GM23248 (cell line): Measurements from ENCODE around the gene ATP9A.

Experiments
- EZH2 ChIP-seq: fragments of 200-600 bp; sonication (generic); IDR thresholded peaks from 2 replicates; pipeline ENCODE4 v1.6.1; 2018; ENCODE audit warnings: antibody characterized with exemption, mild to moderate bottlenecking; ENCODE audit not compliant: insufficient read depth, poor library complexity, severe bottlenecking
- EZH2phosphoT487 ChIP-seq: fragments of 200-600 bp; sonication (generic); IDR thresholded peaks from 2 replicates; pipeline ENCODE4 v1.6.1; 2018; ENCODE audit warnings: antibody characterized with exemption, moderate library complexity, mild to moderate bottlenecking, low read depth; ENCODE audit not compliant: insufficient read depth

- no peak for TF ChIP-seq EZH2phosphoT487
- TF ChIP-seq EZH2, result no peak
Observed at GRCh38 chr20:51667491-51667890, 100.7 kb downstream of the ATP9A start.
